OCI-LY3 (cell line): ENCODE measurements around the gene UMODL1.

Experiments used
- CTCF ChIP-seq: fragments of 200-600, 300-600 bp; sonication (generic); IDR thresholded peaks from 2 replicates; pipeline ENCODE4 v1.5.1; 2014; ENCODE audit warnings: antibody characterized with exemption, low read length, low read depth
- EZH2phosphoT487 ChIP-seq: fragments of 200-600 bp; shearing (Covaris generic); IDR thresholded peaks from 2 replicates; pipeline ENCODE4 v1.6.1; 2018; ENCODE audit warnings: antibody characterized with exemption, mixed run types, low read depth

GRCh38 chr21:42176859-42177258, 105.7 kb downstream of the UMODL1 start:
- no peak for TF ChIP-seq CTCF
- no peak for TF ChIP-seq EZH2phosphoT487
